GM12875 (cell line): ENCODE results near the gene PRKAR1B.

Experiments
- H3K4me3 ChIP-seq: one replicate; pipeline ENCODE4 v1.5.1; 2011; ENCODE audit warnings: low read depth, low read length, control low read depth
- CTCF ChIP-seq: IDR thresholded peaks from 2 replicates; pipeline ENCODE4 v1.5.1; 2011; ENCODE audit warnings: low read depth, mild to moderate bottlenecking, control low read depth, inconsistent platforms, low read length, moderate library complexity, borderline replicate concordance; ENCODE audit not compliant: insufficient read depth

The PRKAR1B gene

GRCh38 chr7:524800-525199 lies 202.3 kb downstream of the PRKAR1B start:
- H3K4me3 ChIP-seq = no peak overlapping the region
- TF ChIP-seq CTCF = no peak

- H3K4me3 ChIP-seq = no peak overlapping the region
- TF ChIP-seq CTCF = no peak
Observed at GRCh38 chr7:523347-524336, 203.4 kb downstream of the PRKAR1B start.

GRCh38 chr7:522951-523314 lies 204.1 kb downstream of the PRKAR1B start:
- no peak overlapping the region for H3K4me3 ChIP-seq
- TF ChIP-seq CTCF = no peak

GRCh38 chr7:522071-522950 lies 204.8 kb downstream of the PRKAR1B start:
- TF ChIP-seq CTCF = no peak
- H3K4me3 ChIP-seq = no peak overlapping the region

- H3K4me3 ChIP-seq = no peak overlapping the region
- TF ChIP-seq CTCF = no peak
Observed at GRCh38 chr7:521221-522070, 205.6 kb downstream of the PRKAR1B start.

- no peak overlapping the region for H3K4me3 ChIP-seq
- no peak for TF ChIP-seq CTCF
Observed at GRCh38 chr7:520503-521161, 206.4 kb downstream of the PRKAR1B start.
